SK-N-SH (cell line): ENCODE measurements around the gene ITFG2. TPM values are rescaled to one million over a fixed set of nuclear protein-coding genes. Genes with fewer than 3 reads are reported as not detected.
A peak's percentile ranks its signal among the peaks of the same experiment; 100 is the strongest.

Source experiments
- CTCF ChIA-PET: fragments of 300-600, 350-600 bp; formaldehyde crosslinking; extraction: SDS; loops from one replicate; lab custom pipeline; 2021; lab: Yijun Ruan, JAX
- POLR2A ChIA-PET: fragments of 350-600 bp; sonication (Branson Sonifier 250); formaldehyde crosslinking; extraction: SDS; loops from one replicate; lab custom pipeline; 2020; ENCODE audit warnings: antibody characterized with exemption, inconsistent platforms; lab: Yijun Ruan, JAX
- DNase-seq: peaks from one replicate; pipeline ENCODE4 v3.0.0; 2012
- H2AFZ ChIP-seq: fragments of 200-600 bp; sonication (generic); 2 replicates; pipeline ENCODE4 v1.8.1; 2016; ENCODE audit warnings: antibody characterized with exemption, mild to moderate bottlenecking, low read depth
- H3F3A ChIP-seq: fragments of 200-600 bp; sonication (generic); replicated peaks from 2 replicates; pipeline ENCODE3; 2016; ENCODE audit warnings: antibody characterized with exemption, mild to moderate bottlenecking; ENCODE audit not compliant: insufficient read depth
- H3K27ac ChIP-seq, 2 experiments: fragments of 200-500 bp in 1 of 2; fragments of 200-600 bp in 1 of 2; sonication (Bioruptor generic) in 1 of 2; sonication (generic), shearing (Covaris generic) in 1 of 2; 2 replicates each; pipeline versions ENCODE4 v1.5.1 to v1.6.1; 2014 to 2016; ENCODE audit warnings: low read depth in 2 of 2, inconsistent platforms in 1 of 2, low read length in 1 of 2, mild to moderate bottlenecking in 1 of 2, mixed read lengths in 1 of 2
- H3K27me3 ChIP-seq: fragments of 200-600 bp; sonication (generic), shearing (Covaris generic); 2 replicates; pipeline ENCODE4 v1.6.1; 2016; ENCODE audit warnings: mixed run types; ENCODE audit not compliant: insufficient read depth
- H3K36me3 ChIP-seq, 2 experiments: fragments of 200-500 bp in 1 of 2; fragments of 200-600 bp in 1 of 2; sonication (Bioruptor generic) in 1 of 2; sonication (generic) in 1 of 2; replicated peaks in 1 of 2; 2 replicates each; pipeline versions ENCODE3 to v1.5.1; 2014 to 2016; ENCODE audit warnings: low read length in 1 of 2, mild to moderate bottlenecking in 1 of 2; ENCODE audit not compliant: insufficient read depth in 2 of 2, control insufficient read depth in 1 of 2
- H3K4me1 ChIP-seq, 2 experiments: fragments of 200-500 bp in 1 of 2; fragments of 200-600 bp in 1 of 2; sonication (Bioruptor generic) in 1 of 2; sonication (generic), shearing (Covaris generic) in 1 of 2; 2 replicates each; pipeline versions ENCODE4 v1.5.1 to v1.6.1; 2014 to 2016; ENCODE audit warnings: low read depth in 1 of 2, low read length in 1 of 2, mixed run types in 1 of 2; ENCODE audit not compliant: insufficient read depth in 2 of 2, control insufficient read depth in 1 of 2
- H3K4me2 ChIP-seq: fragments of 200-600 bp; sonication (generic), shearing (Covaris generic); 2 replicates; pipeline ENCODE4 v1.6.1; 2017; ENCODE audit warnings: mixed run types
- H3K4me3 ChIP-seq, 2 experiments: fragments of 200-500 bp in 1 of 2; fragments of 200-600 bp in 1 of 2; sonication (Bioruptor generic) in 1 of 2; sonication (generic), shearing (Covaris generic) in 1 of 2; 2 replicates each; pipeline versions ENCODE4 v1.5.1 to v1.8.1; 2014 to 2016; ENCODE audit warnings: low read depth in 2 of 2, inconsistent platforms in 1 of 2, low read length in 1 of 2, mild to moderate bottlenecking in 1 of 2, mixed read lengths in 1 of 2, moderate library complexity in 1 of 2
- H3K79me2 ChIP-seq: fragments of 200-600 bp; sonication (generic); 2 replicates; pipeline ENCODE4 v1.8.1; 2017; ENCODE audit warnings: mild to moderate bottlenecking; ENCODE audit not compliant: insufficient read depth
- H3K9ac ChIP-seq: fragments of 200-600 bp; sonication (generic); 2 replicates; pipeline ENCODE4 v1.6.1; 2017; ENCODE audit warnings: mixed run types
- H3K9me2 ChIP-seq: fragments of 200-600 bp; sonication (generic); 2 replicates; pipeline ENCODE4 v1.6.1; 2017; ENCODE audit warnings: mixed run types
- H3K9me3 ChIP-seq: fragments of 200-600 bp; sonication (generic); 2 replicates; pipeline ENCODE4 v1.6.1; 2017; ENCODE audit warnings: mixed run types, mild to moderate bottlenecking, moderate library complexity
- H4K20me1 ChIP-seq: fragments of 200-600 bp; sonication (generic); 2 replicates; pipeline ENCODE4 v1.6.1; 2017; ENCODE audit warnings: mild to moderate bottlenecking, mixed run types; ENCODE audit not compliant: insufficient read depth
- CHD2 ChIP-seq: fragments of 150-350 bp; IDR thresholded peaks from 2 replicates; pipeline ENCODE4 v1.6.1; 2018; ENCODE audit warnings: low read length; ENCODE audit not compliant: partially characterized antibody
- ELF1 ChIP-seq: IDR thresholded peaks from 2 replicates; pipeline ENCODE4 v1.4.0; 2012
- FOXM1 ChIP-seq: IDR thresholded peaks from 2 replicates; pipeline ENCODE4 v1.4.0; 2012; ENCODE audit warnings: low read depth, mild to moderate bottlenecking
- IRF3 ChIP-seq: fragments of 150-350 bp; IDR thresholded peaks from 2 replicates; pipeline ENCODE4 v1.6.1; 2016; ENCODE audit warnings: mild to moderate bottlenecking, low read depth, low read length
- NRF1 ChIP-seq: IDR thresholded peaks from 2 replicates; pipeline ENCODE4 v1.6.1; 2012; ENCODE audit warnings: low read depth, mild to moderate bottlenecking, low read length
- POLR2AphosphoS5 ChIP-seq: IDR thresholded peaks from 2 replicates; pipeline ENCODE4 v1.6.1; 2012; ENCODE audit warnings: low read depth, low read length
- RAD21 ChIP-seq: IDR thresholded peaks from 2 replicates; pipeline ENCODE4 v1.6.1; 2012; ENCODE audit warnings: mild to moderate bottlenecking, low read length
- RFX5 ChIP-seq: IDR thresholded peaks from 2 replicates; pipeline ENCODE4 v1.6.1; 2012; ENCODE audit warnings: mild to moderate bottlenecking, improper control_type of control experiment, low read length
- SMC3 ChIP-seq: IDR thresholded peaks from 2 replicates; pipeline ENCODE4 v1.6.1; 2012; ENCODE audit warnings: low read depth, low read length, improper control_type of control experiment
- TAF1 ChIP-seq: IDR thresholded peaks from 2 replicates; pipeline ENCODE4 v1.6.1; 2012; ENCODE audit warnings: low read depth, mild to moderate bottlenecking, low read length, moderate library complexity, borderline replicate concordance
- TCF12 ChIP-seq: IDR thresholded peaks from 2 replicates; pipeline ENCODE4 v1.4.0; 2012
- USF2 ChIP-seq: fragments of 150-350 bp; IDR thresholded peaks from 2 replicates; pipeline ENCODE4 v1.6.1; 2017; ENCODE audit warnings: antibody characterized with exemption, low read length, low read depth, borderline replicate concordance
- WGBS: methylation state at CpG from one replicate; pipeline ENCODE4 v1.1.6; 2017; ENCODE audit warnings: low lambda C conversion rate; 5-methylcytosine and 5-hydroxymethylcytosine counted together
- polyA plus RNA-seq, 3 experiments: library from polyadenylated mRNA; depleted of rRNA; stranded (reverse); fragments of >200 nt; gene quantifications; 2 replicates each; pipeline ENCODE4 v1.2.3, GENCODE V29; 2012
- TF ChIP-seq, protein P1 (sequence below): fragments of 200-600 bp; sonication (generic); IDR thresholded peaks from 2 replicates; pipeline ENCODE4 v1.6.1; 2017; ENCODE audit warnings: antibody characterized with exemption, mild to moderate bottlenecking, moderate library complexity
- TF ChIP-seq, protein P2 (sequence below): IDR thresholded peaks from 2 replicates; pipeline ENCODE4 v1.6.1; 2012; ENCODE audit warnings: mild to moderate bottlenecking, low read depth, low read length, moderate library complexity

The ITFG2 gene
- polyA plus RNA-seq, 1 of the 3 experiments (the other 2 are of a cell fraction) = 27.2 TPM

GRCh38 chr12:2813214-2814185 lies 1.0 kb downstream of the ITFG2 start:
- no peaks in the 10 kb centered on the region for H3K9me3 ChIP-seq
- H3K79me2 ChIP-seq = peaks cover 34% of the 10 kb centered on the region
- H3K4me3 ChIP-seq = peak overlapping the region; percentile 68 to 81
- no peaks in the 10 kb centered on the region for H3K27me3 ChIP-seq
- no peaks in the 10 kb centered on the region for H3K9me2 ChIP-seq
- no peaks in the 10 kb centered on the region for H4K20me1 ChIP-seq
- peak overlapping the region; percentile 87 for H2AFZ ChIP-seq
- peak overlapping the region; percentile 77 for H3K4me2 ChIP-seq
- H3K4me1 ChIP-seq = peaks cover 0 to 3% of the 10 kb centered on the region in 2 experiments; a peak in 1 of 4 replicates
- WGBS = 13% methylated on average over 10 of the region's 10 CpGs
- peaks cover 7 to 14% of the 10 kb centered on the region in 2 experiments for H3K36me3 ChIP-seq
- POLR2A ChIA-PET = interaction anchor here (0.6 to 1.6 kb wide), 2 partner anchors 18 to 21 kb away, joined by 3 to 4 read pairs; partner anchors contain the start of gene NRIP2
- peak; percentile 78 for DNase-seq
- TF ChIP-seq USF2 = no peak
- peak; percentile 65 for TF ChIP-seq RAD21
- no peak for TF ChIP-seq CHD2
- TF ChIP-seq, protein P1, sequence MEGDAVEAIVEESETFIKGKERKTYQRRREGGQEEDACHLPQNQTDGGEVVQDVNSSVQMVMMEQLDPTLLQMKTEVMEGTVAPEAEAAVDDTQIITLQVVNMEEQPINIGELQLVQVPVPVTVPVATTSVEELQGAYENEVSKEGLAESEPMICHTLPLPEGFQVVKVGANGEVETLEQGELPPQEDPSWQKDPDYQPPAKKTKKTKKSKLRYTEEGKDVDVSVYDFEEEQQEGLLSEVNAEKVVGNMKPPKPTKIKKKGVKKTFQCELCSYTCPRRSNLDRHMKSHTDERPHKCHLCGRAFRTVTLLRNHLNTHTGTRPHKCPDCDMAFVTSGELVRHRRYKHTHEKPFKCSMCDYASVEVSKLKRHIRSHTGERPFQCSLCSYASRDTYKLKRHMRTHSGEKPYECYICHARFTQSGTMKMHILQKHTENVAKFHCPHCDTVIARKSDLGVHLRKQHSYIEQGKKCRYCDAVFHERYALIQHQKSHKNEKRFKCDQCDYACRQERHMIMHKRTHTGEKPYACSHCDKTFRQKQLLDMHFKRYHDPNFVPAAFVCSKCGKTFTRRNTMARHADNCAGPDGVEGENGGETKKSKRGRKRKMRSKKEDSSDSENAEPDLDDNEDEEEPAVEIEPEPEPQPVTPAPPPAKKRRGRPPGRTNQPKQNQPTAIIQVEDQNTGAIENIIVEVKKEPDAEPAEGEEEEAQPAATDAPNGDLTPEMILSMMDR = peak; percentile 76
- peak; percentile 56 for TF ChIP-seq SMC3
- peak overlapping the region; percentile 82 for H3K9ac ChIP-seq
- H3F3A ChIP-seq = no peaks in the 10 kb centered on the region
- CTCF ChIA-PET = interaction anchor here (0.6 to 3.1 kb wide), 17 partner anchors 15 to 256 kb away, joined by 3 to 14 read pairs (median 4); partner anchors contain the start of gene NRIP2
- peak overlapping the region; percentile 87 to 96 for H3K27ac ChIP-seq

- Histone ChIP-seq H3K36me3 (peaks cover 15 to 57% of the 10 kb centered on the region in 2 experiments), H3K9me3 (no peaks in the 10 kb centered on the region), H3F3A (no peaks in the 10 kb centered on the region), H3K27ac (no peak overlapping the region), H3K27me3 (no peaks in the 10 kb centered on the region), H3K4me3 (no peak overlapping the region), H3K4me2 (no peak overlapping the region), H3K9me2 (no peaks in the 10 kb centered on the region), H4K20me1 (no peaks in the 10 kb centered on the region), H3K79me2 (peaks cover 8% of the 10 kb centered on the region), H3K4me1 (no peaks in the 10 kb centered on the region), H3K9ac (no peak overlapping the region), H2AFZ (no peak overlapping the region)
- CTCF ChIA-PET = interaction anchor here (0.6 to 0.8 kb wide), 2 partner anchors 24 to 36 kb away, joined by 3 to 4 read pairs; no protein-coding TSS in a partner anchor
- 94% methylated on average over 15 of the region's 15 CpGs for WGBS
- POLR2A ChIA-PET = no interaction called here
- no peak for DNase-seq
- TF ChIP-seq, protein P2, sequence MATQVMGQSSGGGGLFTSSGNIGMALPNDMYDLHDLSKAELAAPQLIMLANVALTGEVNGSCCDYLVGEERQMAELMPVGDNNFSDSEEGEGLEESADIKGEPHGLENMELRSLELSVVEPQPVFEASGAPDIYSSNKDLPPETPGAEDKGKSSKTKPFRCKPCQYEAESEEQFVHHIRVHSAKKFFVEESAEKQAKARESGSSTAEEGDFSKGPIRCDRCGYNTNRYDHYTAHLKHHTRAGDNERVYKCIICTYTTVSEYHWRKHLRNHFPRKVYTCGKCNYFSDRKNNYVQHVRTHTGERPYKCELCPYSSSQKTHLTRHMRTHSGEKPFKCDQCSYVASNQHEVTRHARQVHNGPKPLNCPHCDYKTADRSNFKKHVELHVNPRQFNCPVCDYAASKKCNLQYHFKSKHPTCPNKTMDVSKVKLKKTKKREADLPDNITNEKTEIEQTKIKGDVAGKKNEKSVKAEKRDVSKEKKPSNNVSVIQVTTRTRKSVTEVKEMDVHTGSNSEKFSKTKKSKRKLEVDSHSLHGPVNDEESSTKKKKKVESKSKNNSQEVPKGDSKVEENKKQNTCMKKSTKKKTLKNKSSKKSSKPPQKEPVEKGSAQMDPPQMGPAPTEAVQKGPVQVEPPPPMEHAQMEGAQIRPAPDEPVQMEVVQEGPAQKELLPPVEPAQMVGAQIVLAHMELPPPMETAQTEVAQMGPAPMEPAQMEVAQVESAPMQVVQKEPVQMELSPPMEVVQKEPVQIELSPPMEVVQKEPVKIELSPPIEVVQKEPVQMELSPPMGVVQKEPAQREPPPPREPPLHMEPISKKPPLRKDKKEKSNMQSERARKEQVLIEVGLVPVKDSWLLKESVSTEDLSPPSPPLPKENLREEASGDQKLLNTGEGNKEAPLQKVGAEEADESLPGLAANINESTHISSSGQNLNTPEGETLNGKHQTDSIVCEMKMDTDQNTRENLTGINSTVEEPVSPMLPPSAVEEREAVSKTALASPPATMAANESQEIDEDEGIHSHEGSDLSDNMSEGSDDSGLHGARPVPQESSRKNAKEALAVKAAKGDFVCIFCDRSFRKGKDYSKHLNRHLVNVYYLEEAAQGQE = no peak
- TF ChIP-seq CHD2 (no peak), TCF12 (no peak), FOXM1 (no peak), RFX5 (no peak), ELF1 (no peak), NRF1 (no peak), POLR2AphosphoS5 (no peak), TAF1 (no peak), RAD21 (no peak), IRF3 (no peak)
- TF ChIP-seq, protein P1 = no peak
Observed at GRCh38 chr12:2819810-2820209, 7.3 kb downstream of the ITFG2 start.
